GM12892 (cell line): ENCODE measurements around the gene SVIL.

Source experiments
- POLR2AphosphoS5 ChIP-seq: IDR thresholded peaks from 2 replicates; pipeline ENCODE4 v1.6.1; 2011; ENCODE audit warnings: low read depth, low read length, control low read depth
- TAF1 ChIP-seq: IDR thresholded peaks from 2 replicates; pipeline ENCODE4 v1.6.1; 2011; ENCODE audit warnings: low read depth, mild to moderate bottlenecking, control low read depth, low read length, borderline replicate concordance

DNA sequence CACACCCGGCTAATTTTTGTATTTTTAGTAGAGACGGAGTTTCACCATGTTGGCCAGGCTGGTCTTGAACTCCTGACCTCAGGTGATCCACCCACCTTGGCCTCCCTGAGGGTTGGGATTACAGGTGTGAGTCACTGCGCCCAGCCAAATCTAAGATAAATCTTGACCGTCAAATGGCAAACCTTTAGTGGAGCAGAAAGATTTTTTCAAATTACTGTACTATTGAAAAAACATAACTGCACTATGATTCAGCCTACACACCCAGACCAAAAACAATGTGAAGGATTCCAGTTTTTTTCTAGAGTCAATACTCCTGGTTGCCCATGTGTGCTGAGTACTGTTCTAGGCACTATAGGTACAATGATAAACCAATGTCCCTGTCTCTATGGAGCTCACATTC is 33.9 kb upstream of the SVIL start:
- TF ChIP-seq TAF1 (no peak), POLR2AphosphoS5 (no peak)
